Astrocyte (in vitro differentiated cells and primary cell): Measurements from ENCODE around the gene TBC1D14.

Experiments used
- EZH2 ChIP-seq: IDR thresholded peaks from 2 replicates; pipeline ENCODE4 v1.6.1; 2012; ENCODE audit warnings: mild to moderate bottlenecking, low read length, inconsistent platforms; ENCODE audit not compliant: insufficient read depth
- TF ChIP-seq, protein P1 (sequence below): IDR thresholded peaks from 2 replicates; pipeline ENCODE4 v1.5.1; 2011; ENCODE audit warnings: low read depth, mild to moderate bottlenecking, inconsistent platforms, low read length, moderate library complexity; ENCODE audit not compliant: insufficient read depth

DNA sequence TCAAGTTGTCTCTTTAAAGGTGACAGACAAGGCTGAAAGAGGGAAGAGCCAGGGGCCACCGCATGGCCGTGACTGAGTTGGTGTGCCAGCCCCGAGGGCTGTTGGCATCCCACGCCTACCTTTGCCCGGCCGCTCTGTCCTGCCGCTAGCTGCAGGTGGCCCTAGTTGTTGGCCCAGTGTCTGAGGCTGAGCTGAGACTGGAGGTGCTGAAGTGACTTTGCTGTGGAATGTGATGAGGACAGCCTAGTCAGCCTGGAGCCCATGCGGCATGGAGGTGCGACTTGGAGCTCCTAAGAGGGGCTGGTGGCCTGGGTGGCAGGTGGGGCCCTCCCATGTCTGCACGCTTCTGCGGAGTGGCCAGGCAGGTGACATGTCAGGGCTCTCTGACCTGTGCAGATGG is 140.1 kb downstream of the TBC1D14 start:
- TF ChIP-seq, protein P1, sequence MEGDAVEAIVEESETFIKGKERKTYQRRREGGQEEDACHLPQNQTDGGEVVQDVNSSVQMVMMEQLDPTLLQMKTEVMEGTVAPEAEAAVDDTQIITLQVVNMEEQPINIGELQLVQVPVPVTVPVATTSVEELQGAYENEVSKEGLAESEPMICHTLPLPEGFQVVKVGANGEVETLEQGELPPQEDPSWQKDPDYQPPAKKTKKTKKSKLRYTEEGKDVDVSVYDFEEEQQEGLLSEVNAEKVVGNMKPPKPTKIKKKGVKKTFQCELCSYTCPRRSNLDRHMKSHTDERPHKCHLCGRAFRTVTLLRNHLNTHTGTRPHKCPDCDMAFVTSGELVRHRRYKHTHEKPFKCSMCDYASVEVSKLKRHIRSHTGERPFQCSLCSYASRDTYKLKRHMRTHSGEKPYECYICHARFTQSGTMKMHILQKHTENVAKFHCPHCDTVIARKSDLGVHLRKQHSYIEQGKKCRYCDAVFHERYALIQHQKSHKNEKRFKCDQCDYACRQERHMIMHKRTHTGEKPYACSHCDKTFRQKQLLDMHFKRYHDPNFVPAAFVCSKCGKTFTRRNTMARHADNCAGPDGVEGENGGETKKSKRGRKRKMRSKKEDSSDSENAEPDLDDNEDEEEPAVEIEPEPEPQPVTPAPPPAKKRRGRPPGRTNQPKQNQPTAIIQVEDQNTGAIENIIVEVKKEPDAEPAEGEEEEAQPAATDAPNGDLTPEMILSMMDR = no peak
- no peak for TF ChIP-seq EZH2
